AML-193 (cell line): ENCODE data around the gene FNDC1.

ENCODE experiments used
- DNase-seq, 2 experiments: peaks; one replicate each; lab custom pipeline; 2025; lab: John Stamatoyannopoulos, UW

FNDC1 gene

DNA sequence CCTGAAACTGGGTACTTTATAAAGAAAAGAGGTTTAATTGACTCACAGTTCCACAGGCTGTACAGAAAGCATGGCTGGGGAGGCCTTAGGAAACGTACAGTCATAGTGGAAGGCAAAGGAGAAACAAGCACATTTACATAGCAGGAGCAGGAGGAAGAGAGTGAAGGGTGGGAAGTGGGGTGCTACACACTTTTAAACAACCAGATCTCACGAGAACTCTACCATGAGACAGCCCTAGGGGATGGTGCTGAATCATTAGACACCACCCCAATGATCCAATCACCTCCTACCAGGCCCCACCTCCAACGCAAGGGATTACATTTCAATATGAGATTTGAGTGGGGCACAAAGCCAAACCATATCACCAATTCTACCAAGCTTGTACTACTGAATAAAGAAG, 7.4 kb upstream of the FNDC1 start:
- no peak for DNase-seq

DNA sequence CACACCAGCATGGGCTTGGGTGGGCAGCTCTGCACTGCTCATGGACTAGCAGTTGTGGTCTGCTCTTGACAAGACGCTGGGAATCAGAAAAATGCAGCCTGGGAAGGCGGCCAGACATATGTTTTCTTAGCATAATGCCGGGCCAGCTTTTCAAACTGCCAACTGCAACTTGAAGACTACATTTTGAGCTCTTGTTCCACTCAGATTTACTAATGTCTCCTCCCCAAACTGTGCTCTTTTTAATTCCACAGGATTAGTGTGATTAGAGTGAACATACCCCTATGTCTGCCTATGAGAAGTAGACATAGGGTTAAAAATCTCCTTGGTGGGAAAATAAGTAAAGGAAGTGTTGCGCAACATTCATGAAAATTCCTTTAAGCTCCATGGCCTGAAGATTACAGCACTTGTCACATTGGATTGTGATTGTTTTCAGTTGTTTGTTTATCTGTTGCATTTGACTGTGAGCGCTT, 5.3 kb upstream of the FNDC1 start:
- DNase-seq, result no peak

DNA sequence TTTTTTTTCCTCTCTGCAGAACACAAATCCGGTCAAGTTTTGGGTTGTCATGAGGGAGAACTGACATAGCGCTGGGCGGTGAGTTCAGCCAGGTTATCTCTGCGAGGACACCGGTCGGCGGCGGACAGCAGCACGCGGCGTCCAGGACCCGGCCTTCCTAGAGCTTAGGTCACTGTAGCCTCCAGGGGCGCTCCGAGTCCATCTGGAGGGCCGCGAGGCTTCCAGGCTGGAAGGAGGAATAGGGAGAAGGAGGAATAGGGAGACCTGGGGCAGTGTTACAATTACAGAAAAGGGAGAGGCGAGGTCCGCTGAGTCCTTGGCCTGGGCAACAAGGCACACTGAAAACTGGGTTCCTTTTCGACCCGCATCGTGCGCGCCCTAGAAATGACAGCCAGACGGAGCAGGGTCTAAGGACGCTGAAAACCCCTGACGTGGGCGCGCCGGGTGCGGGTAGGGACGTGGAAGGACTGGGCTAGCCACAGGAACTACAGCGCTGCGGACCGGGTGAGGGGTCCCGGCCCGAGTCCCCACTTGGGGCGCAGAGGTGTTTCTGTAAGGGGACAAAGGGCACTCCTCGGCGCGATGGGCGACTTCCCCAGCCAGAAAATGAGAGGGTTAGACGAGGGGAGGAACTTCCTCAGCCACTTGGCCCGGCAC, 536 bp upstream of the FNDC1 start:
- DNase-seq, result no peak

DNA sequence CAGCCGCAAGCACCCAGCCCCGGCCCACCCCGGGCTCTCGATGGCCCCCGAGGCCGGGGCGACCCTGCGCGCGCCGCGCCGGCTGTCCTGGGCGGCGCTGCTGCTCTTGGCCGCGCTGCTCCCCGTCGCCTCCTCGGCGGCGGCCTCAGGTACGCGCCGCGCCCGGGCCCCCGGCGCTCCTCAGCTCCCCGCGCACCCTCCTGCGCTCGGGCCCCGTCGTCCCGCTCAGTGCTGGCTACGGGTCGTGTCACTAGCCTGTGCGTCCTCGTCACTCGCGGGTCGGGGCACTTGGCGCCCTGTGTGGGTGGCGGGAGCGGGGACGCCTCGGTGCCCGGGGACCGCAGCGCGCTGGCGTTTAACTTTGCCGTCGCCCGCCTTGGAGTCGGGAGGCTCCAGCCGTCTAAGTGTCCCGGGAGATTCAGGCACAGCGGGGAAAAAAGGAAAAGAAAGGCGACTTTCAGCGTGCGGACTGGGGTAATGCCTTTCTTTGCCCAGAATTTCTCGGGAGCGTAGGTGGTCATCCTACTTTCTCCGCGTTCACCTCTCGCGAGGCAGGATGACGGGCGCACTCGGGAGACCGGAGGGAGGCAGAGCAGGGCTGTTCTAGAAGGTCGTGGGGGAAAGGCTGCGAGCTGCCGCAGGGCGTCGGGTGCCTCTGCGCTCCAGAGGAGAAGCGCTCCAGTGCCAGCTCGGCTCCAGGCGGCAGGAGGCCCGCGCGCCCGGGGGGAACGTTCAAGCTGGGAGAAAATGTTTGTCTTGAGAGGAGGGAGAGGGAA, 545 bp downstream of the FNDC1 start:
- no peak for DNase-seq

DNA sequence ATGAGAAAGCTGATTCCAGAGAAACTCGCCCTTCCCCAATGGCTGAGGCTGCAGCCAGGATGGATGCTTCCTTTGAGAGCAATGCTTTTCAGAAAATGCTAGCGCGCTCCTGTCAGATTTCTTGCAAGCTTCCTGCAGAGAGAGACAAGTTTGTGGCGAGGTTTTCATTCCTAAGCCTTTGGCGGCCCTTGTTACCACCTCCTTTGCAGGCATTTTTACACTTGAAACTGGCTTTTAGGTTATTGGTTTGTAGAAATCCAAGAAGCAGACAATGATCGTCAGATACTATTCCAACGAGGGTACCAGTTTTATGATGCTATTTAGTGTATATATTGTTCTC, 1.1 kb downstream of the FNDC1 start:
- DNase-seq, result no peak

DNA sequence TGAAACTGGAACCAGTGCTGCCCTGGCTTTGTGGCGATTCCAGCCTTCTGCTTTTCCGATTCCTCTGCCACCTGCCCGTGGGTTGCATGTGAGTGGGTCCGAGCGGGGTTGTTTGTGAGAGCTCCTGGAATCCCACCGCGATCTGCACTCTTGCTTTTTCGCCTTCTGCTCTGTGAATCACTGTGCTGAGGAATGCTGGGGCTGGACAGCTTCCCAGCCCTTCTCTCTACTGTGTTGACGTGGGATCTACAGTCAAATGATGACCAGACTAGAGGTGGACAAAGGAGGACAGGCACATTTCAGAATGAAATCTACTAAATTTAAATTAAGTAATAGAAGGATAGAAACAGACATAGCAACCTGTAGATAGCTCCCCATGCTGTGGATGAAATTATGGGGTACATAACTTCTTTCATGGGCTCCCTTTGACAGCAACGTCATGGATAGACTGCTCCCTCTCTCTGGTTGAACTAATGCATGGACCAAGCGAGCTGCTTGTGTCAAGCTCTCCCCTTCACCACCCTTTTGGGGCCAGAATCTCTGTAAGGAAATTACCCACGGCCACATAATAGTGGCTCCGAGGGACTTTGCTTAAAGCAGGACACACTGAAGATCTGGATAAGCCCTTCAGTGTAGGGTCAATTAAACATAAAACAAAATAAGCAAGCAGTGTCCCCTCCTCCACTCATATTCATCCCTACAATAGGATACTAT, 2.0 kb downstream of the FNDC1 start:
- no peak for DNase-seq

DNA sequence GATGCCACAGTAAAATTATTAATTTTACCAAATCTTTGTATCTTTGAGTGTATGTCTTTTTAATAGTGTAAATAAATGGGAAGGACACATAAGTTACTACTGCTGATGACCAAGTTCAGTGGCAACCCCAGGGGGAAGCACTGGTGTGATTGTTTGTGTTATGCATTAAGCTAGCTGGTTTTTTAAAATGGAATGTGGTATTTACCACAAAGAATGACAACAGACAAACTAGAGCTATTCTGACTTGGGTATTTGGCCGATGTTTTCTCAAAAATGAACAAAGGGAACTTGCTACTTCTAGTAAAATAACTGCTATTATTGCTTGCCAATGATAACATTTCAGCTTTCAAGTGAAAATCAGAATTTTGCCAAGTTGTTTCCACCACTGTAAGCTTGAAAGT, 2.9 kb downstream of the FNDC1 start:
- no peak for DNase-seq

DNA sequence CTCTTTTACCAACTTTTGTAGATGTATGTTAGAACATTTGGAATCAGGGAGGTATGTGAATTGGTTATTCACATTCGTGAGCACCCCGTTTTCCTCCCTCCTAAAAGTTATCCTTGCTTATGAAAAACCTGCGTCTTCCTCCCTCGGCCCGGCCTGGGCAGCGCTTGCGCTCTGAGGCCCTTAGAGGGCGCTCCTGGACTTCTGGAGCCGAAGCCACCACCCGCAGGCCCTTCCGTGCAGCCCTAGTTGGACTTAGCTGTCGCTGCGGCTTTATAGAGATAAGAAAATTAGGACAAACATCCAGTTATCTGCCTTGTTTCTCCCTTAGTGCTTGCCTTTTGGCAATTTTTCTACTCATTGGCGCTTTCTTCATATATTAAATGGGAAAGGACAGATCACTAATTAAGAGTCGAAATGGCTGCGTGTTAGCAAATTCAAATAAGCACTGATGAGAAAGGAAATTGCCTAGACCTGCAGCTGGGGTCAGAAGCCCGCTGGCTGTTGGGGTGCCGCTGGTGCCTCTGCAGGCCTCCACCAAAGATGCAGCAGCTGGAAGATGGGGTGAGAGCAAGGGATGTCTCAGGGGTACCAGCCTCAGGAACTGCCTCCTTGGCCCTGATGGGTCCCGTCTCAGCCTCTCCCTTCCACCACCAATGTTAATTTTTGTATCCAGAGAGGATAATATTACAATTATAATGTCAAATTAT, 5.2 kb downstream of the FNDC1 start:
- DNase-seq, result peak; percentile 71 to 73

DNA sequence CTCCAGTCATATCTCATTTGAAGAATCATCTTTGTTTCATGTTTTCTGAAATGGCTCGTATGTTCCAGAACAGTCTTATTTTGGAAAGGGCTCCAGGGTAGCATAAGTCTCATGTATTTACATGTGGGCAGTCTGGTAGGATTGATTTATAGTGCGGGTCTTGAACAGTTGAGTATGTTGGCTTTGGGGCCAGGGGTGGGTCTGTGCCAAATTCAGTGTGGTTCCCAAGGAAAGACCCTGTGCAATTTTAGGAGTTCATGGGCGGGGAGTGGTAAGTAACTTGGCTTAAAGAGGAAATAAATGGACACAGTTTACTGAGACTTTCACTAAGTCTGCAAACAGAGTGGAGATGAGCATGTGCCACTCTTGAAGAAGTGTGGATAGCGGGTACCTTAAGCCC, 7.7 kb downstream of the FNDC1 start:
- no peak for DNase-seq

DNA sequence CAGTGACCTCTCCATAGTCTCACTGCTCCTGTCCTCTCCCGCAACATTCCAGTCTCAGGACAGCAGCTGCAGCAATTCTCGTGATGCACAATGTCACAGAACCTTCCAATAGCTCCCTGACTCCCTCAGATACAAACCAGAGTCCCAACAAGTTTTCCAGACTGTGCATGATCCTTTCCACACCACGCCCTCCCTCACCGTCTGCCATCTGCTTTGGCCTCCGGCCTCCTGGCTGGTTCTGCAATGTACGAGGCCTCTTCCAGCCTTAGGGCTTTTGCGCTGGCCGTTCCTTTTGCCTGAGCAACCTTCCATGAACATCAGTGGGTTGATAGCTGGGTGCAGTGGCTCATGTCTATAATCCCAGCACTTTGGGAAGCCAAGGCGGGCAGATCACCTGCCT, 9.6 kb downstream of the FNDC1 start:
- DNase-seq, result no peak

DNA sequence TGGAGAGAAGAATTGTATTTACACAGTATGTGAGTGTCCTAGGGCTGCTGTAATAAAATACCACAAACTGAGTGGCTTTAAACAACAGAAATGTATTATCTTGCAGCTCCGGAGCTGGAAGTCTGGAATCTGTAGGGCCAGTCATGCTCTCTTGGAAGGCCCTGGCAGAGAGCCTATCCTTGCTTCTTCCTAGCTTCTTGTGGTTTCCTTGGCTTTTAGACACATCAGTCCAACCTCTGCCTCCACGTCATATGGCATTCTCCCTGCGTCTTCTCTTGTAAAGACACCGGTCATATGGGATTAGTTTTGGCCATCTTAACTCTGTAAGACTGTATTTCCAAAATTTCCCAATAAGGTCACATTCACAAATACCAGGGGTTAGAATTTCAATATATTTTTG, 10.8 kb downstream of the FNDC1 start:
- DNase-seq, result no peak

DNA sequence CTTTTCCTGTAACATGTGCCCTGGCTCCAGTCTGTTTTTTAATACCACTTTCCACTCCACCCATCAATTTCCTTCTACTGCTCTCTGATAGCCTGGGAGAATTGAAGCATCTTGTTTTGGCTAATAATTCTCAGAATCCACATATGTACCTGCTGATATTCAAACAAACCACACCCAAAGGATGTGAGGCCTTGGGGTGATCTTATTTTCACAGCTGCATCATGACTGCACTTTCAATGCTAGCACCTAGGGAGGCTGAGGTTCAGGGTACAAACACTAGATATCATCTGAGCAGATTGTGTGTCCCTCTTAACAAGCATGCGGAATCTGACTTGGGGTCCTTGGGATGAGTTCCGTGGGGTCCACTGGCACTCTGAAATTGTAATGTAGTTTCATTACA, 12.7 kb downstream of the FNDC1 start:
- no peak for DNase-seq

DNA sequence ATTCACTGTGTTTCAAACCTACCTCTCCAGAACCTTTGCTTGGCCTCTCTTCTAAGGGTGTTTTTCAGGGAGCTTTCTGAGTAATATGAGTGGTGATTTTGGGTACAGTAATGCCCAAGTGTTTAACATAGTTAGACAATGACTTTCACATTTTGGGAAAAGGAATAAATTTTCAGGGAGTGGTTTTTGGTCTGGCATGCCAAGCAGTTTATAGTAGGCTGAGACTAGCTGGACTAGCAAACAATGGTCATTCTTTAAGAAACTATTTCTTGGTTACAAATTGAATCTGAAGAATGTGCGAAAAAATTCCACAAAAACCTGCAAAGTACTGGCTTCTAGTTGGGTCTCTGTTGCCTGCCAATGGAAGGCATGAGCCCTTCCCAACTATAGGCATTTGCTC, 15.4 kb downstream of the FNDC1 start:
- DNase-seq, result no peak

DNA sequence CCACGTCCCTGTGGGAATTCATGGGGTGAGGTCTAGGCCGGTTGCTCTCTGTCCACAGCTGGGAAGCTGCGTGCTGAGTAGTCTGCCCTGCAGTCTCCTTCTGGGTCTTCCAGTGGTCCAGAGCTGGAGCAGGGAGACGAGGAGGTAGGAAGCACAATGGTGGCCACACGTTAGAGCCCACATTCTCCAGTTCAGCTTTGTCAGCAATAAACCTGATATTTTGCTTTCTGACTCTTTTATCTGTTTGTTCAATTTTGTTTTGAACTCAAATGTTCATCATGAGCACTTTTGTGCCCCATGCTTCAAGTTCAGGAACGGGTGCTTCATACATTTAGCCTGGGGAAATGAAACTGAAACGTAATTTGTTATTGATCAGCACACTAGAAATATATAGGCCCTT, 21.3 kb downstream of the FNDC1 start:
- DNase-seq, result no peak

DNA sequence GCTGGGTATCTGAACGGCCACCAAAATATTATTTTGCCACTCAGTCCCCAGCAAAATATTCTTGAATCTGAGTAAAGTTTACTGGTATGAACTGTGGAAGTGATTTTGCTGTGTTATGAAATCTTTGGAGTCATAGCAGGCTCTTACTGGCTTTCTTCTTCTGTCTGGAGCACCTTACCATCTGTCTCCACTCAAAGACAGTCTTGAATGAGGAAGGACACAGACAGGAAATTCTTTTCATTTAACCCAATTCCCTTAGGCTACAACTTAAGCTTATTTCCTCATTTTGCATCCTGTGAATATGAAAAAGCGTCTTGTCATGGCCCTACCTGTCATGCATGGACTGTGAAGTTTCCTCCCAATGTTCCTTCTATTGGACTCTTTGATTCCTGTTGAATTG, 24.7 kb downstream of the FNDC1 start:
- peak; percentile 19 to 23 for DNase-seq

DNA sequence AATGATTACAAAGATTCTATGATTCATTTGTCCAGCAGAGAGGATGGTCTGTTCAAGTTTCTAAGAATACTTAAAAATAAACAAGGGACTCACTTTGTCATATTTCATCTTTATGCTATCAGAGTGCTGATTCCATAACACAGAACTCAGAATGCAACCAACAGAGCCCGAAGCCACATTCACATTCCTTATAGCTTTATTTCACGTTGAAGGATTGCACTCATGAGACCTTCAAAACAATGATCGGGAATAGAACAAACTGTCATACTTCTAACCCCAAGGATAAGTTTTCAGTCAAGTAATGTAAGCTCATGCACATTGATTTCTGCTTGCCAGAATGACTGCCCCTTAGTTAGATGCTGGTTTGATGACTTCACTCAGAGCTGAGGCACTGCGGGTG, 25.2 kb downstream of the FNDC1 start:
- no peak for DNase-seq

DNA sequence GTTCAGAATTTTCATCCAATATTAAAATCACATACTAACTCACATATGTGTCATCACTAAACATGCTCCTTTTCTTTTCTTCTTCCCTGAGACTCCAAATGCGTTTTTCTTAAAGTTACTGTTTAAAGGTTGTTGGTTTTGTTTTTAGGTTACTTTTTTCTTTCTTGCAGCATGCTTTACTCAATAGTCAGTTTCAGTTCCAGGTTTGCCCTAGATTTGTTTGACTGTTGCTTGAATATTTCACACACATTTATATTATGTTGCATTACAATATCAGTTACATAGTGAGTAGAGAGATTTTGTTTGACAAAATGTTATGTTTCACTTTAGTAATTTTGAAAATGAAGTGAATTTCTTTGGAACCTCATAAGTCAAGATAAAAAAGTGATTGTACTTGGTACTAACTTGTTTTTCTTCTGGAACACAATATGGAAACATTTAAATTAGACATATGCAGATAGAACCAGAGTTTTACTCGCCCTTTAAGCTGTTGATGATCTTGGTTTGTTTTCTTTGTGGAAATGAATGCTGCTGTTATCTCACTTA, 27.3 kb downstream of the FNDC1 start:
- no peak for DNase-seq

DNA sequence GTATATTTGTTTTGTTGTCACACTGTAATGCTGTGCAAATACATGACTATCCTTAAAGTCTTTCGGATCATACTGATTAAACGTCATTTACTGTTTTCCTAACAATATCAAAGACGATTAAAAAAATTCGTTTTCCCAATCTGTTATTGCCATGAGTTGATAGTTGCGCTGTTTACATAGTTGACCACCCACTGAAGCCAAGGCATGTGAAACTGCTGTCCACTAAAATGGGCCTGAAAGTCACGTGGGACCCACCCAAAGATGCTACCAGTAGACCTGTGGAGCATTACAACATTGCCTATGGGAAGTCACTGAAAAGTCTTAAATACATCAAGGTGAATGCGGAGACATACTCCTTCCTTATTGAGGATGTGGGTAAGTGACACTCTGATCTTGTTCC, 28.1 kb downstream of the FNDC1 start:
- DNase-seq, result no peak

DNA sequence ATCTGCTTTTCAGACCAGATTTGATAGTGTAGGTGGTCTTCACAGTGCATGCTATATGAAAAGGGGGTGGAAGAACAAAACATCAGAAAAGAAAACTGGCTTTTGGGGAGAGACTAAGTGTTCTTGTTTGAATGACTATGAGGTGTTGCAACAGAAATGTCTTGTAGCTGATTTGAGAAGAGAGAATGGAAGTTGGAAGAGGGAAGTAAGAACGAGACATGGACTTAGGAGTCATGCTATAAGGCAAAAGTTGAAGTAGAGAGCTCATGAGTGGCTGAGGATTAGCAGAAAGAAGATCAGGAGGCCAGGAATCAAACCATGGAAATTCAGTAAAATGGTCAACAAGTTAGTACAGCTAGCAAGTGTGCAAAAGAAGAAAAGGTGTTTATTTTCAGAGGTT, 32.1 kb downstream of the FNDC1 start:
- DNase-seq, result no peak

DNA sequence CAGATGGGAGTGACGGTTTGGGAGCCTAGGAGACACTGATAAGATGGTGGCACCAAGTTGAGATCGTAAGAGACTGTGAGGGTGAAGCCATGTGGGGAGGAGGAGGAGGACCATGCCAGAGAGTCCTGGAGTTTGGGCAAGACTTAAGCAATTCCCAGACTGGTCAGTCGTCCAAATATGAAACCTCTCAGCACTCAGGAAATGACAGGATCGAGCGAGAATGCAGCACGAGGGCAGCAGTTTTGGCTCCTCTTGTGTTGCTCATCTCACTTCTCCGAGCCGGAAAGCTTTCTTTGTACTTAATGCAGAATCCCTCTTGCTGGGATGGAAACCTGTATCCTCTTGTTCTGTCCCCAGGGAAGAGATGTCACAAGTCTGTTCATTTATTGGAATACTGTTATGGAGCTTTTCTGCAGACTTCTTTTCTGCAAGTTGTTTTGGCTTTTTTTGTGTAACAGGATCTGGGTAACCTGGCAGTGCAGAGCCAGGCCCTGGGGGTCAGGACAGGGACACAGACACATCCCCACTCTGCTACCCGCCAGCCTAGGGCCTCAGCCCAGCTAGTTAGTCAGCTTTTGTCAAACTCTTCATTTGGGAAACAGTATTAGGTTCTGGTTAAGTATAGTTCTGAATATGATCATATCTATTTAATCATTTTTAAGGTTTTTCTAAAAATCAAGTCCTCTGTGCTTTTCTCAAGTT, 34.3 kb downstream of the FNDC1 start:
- DNase-seq, result no peak

DNA sequence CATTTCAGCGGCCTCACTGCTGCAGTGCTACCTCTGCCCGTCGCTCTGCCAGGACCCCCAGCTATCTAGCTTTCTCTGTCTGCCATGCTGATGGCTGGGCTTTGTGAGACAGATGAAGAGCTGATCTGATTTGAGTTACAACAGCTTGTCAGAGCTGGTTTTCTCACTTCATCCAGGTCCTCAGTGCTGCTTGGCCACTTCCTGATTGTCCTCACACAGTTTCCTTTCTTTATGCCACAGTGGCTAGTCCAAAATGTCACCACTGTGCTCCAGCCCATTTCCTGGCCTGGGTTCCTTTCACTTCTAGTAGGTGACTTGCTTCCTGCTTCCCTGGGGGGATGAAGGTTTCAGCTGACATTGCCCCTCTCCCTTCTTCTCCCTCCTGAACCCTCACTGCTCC, 35.4 kb downstream of the FNDC1 start:
- DNase-seq, result no peak

DNA sequence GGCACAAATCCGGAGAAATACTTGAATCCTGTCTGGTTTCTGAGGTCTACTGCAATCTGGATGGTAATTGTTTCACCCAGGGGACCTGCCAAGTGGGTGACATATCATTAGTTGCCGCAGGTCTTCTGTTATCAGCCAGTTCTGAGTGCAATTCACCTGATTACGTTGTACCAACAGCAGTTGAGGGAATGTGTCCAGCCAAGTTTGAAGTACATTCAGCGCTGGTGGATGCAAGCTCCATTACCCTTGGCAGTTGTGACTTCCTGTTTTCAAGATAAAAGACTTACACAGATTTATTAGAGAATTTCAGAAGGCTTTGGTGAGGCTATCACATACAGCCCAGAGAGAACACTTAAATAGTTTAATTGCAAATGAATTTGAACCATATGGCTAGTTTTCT, 42.8 kb downstream of the FNDC1 start:
- no peak for DNase-seq
